B cell (primary cell): ENCODE data around the gene MFSD2A.

Experiments used
- CTCF ChIP-seq: fragments of 200-600 bp; IDR thresholded peaks from one replicate; pipeline ENCODE4 v1.8.0; 2022; ENCODE audit warnings: antibody characterized with exemption, mild to moderate bottlenecking
- EZH2 ChIP-seq: IDR thresholded peaks from 2 replicates; pipeline ENCODE4 v1.6.1; 2012; ENCODE audit warnings: borderline replicate concordance, low read depth, mild to moderate bottlenecking, moderate library complexity, low read length; ENCODE audit not compliant: insufficient read depth, poor library complexity, severe bottlenecking

- TF ChIP-seq CTCF: no peak
- TF ChIP-seq EZH2: no peak
Observed at GRCh38 chr1:39992234-39992633, 37.3 kb downstream of the MFSD2A start.
